HL-60 (cell line): ENCODE results near the gene SORT1.

ENCODE experiments used
- DNase-seq, 2 experiments: peaks; one replicate each; pipeline ENCODE4 v3.0.0-alpha.2; 2010 to 2020; ENCODE audit warnings: low read depth in 1 of 2, low spot score in 1 of 2
- H3K27ac ChIP-seq: fragments of 250-450 bp; sonication (Bioruptor Pico); replicated peaks from 2 replicates; pipeline ENCODE4 v1.5.1; 2020; ENCODE audit warnings: mild to moderate bottlenecking, moderate library complexity
- H3K27me3 ChIP-seq: fragments of 250-450 bp; sonication (Bioruptor Pico); 2 replicates; pipeline ENCODE4 v1.5.1; 2021; ENCODE audit warnings: mild to moderate bottlenecking, moderate library complexity; ENCODE audit not compliant: insufficient read depth, poor library complexity, severe bottlenecking
- H3K4me3 ChIP-seq: replicated peaks from 2 replicates; pipeline ENCODE4 v1.5.1; 2011; ENCODE audit warnings: mild to moderate bottlenecking, control low read depth, low read length; ENCODE audit not compliant: insufficient read depth
- CTCF ChIP-seq: IDR thresholded peaks from one replicate; pipeline ENCODE4 v1.5.1; 2011; ENCODE audit warnings: low read length, control low read depth, inconsistent platforms; ENCODE audit not compliant: insufficient read depth
- GABPA ChIP-seq: IDR thresholded peaks from 2 replicates; pipeline ENCODE4 v1.6.1; 2012; ENCODE audit warnings: low read depth
- POLR2AphosphoS5 ChIP-seq: IDR thresholded peaks from 2 replicates; pipeline ENCODE4 v1.6.1; 2012; ENCODE audit warnings: low read depth
- REST ChIP-seq: IDR thresholded peaks from 2 replicates; pipeline ENCODE4 v1.6.1; 2012; ENCODE audit warnings: low read depth; ENCODE audit not compliant: insufficient replicate concordance
- SPI1 ChIP-seq: IDR thresholded peaks from 2 replicates; pipeline ENCODE4 v1.6.1; 2012; ENCODE audit warnings: low read depth, mild to moderate bottlenecking, borderline replicate concordance

The SORT1 gene

GRCh38 chr1:109261578-109261977, 136.1 kb downstream of the SORT1 start:
- Histone ChIP-seq H3K27me3 (no peaks in the 10 kb centered on the region), H3K27ac (no peak overlapping the region), H3K4me3 (no peak overlapping the region)
- DNase-seq = no peak
- TF ChIP-seq GABPA = no peak
- no peak for TF ChIP-seq REST
- no peak for TF ChIP-seq SPI1
- TF ChIP-seq CTCF = no peak
- no peak for TF ChIP-seq POLR2AphosphoS5

- H3K4me3 ChIP-seq = no peak overlapping the region
- DNase-seq = no peak
- TF ChIP-seq SPI1 (no peak), GABPA (no peak)
- no peaks in the 10 kb centered on the region for H3K27me3 ChIP-seq
- H3K27ac ChIP-seq = no peak overlapping the region
These were observed 136.7 kb downstream of the SORT1 start for GRCh38 chr1:109261006-109261405.

GRCh38 chr1:109259674-109260557, 137.8 kb downstream of the SORT1 start:
- Histone ChIP-seq H3K27ac (no peak overlapping the region), H3K27me3 (no peaks in the 10 kb centered on the region), H3K4me3 (no peak overlapping the region)
- TF ChIP-seq SPI1 = no peak
- no peak for TF ChIP-seq REST
- TF ChIP-seq POLR2AphosphoS5 = no peak
- no peak for TF ChIP-seq GABPA
- no peak for TF ChIP-seq CTCF
- DNase-seq = no peak
